Measurements from ENCODE around the gene DAAM1. TPM values are rescaled to one million over a fixed set of nuclear protein-coding genes. Genes with fewer than 3 reads are reported as not detected.

Gene DAAM1
- total RNA-seq, 2 donors from 2014 or later: 61.4 to 67.0 TPM

GRCh38 chr14:59161561-59162175 is 26.8 kb upstream of the DAAM1 start:
- H3K27me3 ChIP-seq: no peaks in the 10 kb centered on the region
- H3K9me3 ChIP-seq: no peaks in the 10 kb centered on the region
- peak overlapping the region; percentile 34 to 41 for H3K27ac ChIP-seq
- no peaks in the 10 kb centered on the region for H3K36me3 ChIP-seq
- peaks cover 0 to 16% of the 10 kb centered on the region in 2 donors for H3K4me1 ChIP-seq
- DNase-seq (ENCODE audit: low spot score): peak; percentile 66
- peak overlapping the region in 1 of 2 donors; percentile 14 for H3K4me3 ChIP-seq
- TF ChIP-seq CTCF (IDR thresholded peaks at IDR 0.05): no peak

GRCh38 chr14:59166258-59166657 is 22.2 kb upstream of the DAAM1 start:
- TF ChIP-seq CTCF (IDR thresholded peaks at IDR 0.05): no peak
- no peak for DNase-seq (ENCODE audit: low spot score)
- H3K4me3 ChIP-seq: no peak overlapping the region

GRCh38 chr14:59175404-59175803 is 13.1 kb upstream of the DAAM1 start:
- no peaks in the 10 kb centered on the region for H3K9me3 ChIP-seq

More at GRCh38 chr14:59166258-59166657, 22.2 kb upstream of the DAAM1 start:
- Histone ChIP-seq H3K27ac (no peak overlapping the region), H3K27me3 (no peaks in the 10 kb centered on the region), H3K36me3 (no peaks in the 10 kb centered on the region), H3K9me3 (no peaks in the 10 kb centered on the region), H3K4me1 (peaks cover 0 to 8% of the 10 kb centered on the region in 2 donors)

GRCh38 chr14:59176765-59177164 is 11.7 kb upstream of the DAAM1 start:
- Histone ChIP-seq H3K9me3 (no peaks in the 10 kb centered on the region), H3K4me1 (no peaks in the 10 kb centered on the region), H3K27ac (peak overlapping the region in 1 of 2 donors; percentile 29), H3K36me3 (no peaks in the 10 kb centered on the region), H3K4me3 (no peak overlapping the region), H3K27me3 (no peaks in the 10 kb centered on the region)
- DNase-seq (ENCODE audit: low spot score): no peak
- TF ChIP-seq CTCF (IDR thresholded peaks at IDR 0.05): no peak

More at GRCh38 chr14:59175404-59175803, 13.1 kb upstream of the DAAM1 start:
- DNase-seq (ENCODE audit: low spot score): no peak
- no peaks in the 10 kb centered on the region for H3K4me1 ChIP-seq
- H3K36me3 ChIP-seq: no peaks in the 10 kb centered on the region
- H3K27ac ChIP-seq: no peak overlapping the region
- TF ChIP-seq CTCF (IDR thresholded peaks at IDR 0.05): no peak
- no peaks in the 10 kb centered on the region for H3K27me3 ChIP-seq
- H3K4me3 ChIP-seq: no peak overlapping the region

GRCh38 chr14:59177262-59177661 is 11.2 kb upstream of the DAAM1 start:
- no peaks in the 10 kb centered on the region for H3K4me1 ChIP-seq
- peak overlapping the region in 1 of 2 donors; percentile 29 for H3K27ac ChIP-seq
- H3K4me3 ChIP-seq: no peak overlapping the region
- no peak for DNase-seq (ENCODE audit: low spot score)
- no peaks in the 10 kb centered on the region for H3K36me3 ChIP-seq
- no peaks in the 10 kb centered on the region for H3K9me3 ChIP-seq
- no peak for TF ChIP-seq CTCF (IDR thresholded peaks at IDR 0.05)
- H3K27me3 ChIP-seq: no peaks in the 10 kb centered on the region

- H3K4me1 ChIP-seq: no peaks in the 10 kb centered on the region
- no peak overlapping the region for H3K27ac ChIP-seq
- TF ChIP-seq CTCF (IDR thresholded peaks at IDR 0.05): no peak
- no peaks in the 10 kb centered on the region for H3K36me3 ChIP-seq
- no peak overlapping the region for H3K4me3 ChIP-seq
- no peaks in the 10 kb centered on the region for H3K27me3 ChIP-seq
- no peaks in the 10 kb centered on the region for H3K9me3 ChIP-seq
- no peak for DNase-seq (ENCODE audit: low spot score)
Measured at GRCh38 chr14:59181791-59182190, 6.7 kb upstream of the DAAM1 start.

Data from right atrium auricular region (tissue), 2 donors.